ENCODE measurements around the gene ZFYVE9.
A peak's percentile ranks its signal among the peaks of the same experiment; 100 is the strongest.

Gene ZFYVE9

DNA sequence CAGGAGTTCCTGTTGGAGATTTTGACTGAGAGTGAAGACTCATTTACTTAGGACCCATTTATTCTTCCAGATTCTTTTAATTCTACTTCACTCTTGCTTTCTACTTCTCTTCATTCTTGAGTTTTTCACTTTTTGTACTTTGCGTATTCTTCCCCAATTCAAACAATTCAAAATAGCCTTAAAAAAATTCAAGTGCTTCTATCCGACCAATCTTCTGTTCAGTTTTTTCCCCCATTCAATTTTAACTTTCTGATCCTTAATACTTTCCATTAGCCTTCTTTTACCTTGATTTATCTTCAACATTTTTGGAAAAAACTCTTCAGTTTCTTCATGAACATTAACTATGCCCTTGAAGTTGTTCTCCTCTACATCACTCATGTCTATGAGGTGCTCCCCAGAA, 21.1 kb downstream of the ZFYVE9 start:
- Histone ChIP-seq H3K4me1 (ENCODE audit: control insufficient read depth, insufficient read depth, low read length) (no peaks in the 10 kb centered on the region), H3K4me3 (ENCODE audit: low read depth, low read length) (no peak overlapping the region), H3K27ac (ENCODE audit: extremely low read depth, low read depth, low read length) (no peak overlapping the region), H3K36me3 (ENCODE audit: control insufficient read depth in 2 of 2, insufficient read depth in 1 of 2, low read length in 2 of 2) (no peaks in the 10 kb centered on the region), H3K9me3 (ENCODE audit: control insufficient read depth, insufficient read depth, low read depth, low read length) (no peaks in the 10 kb centered on the region)
- TF ChIP-seq ZNF548 (tag by site-specific recombination; IDR thresholded peaks at IDR 0.05) (no peak), KLF1 (tag by site-specific recombination; IDR thresholded peaks at IDR 0.05) (no peak), PRDM1 (tag by site-specific recombination; IDR thresholded peaks at IDR 0.05) (peak; percentile 92), ZNF404 (tag by site-specific recombination; IDR thresholded peaks at IDR 0.05) (no peak), ZNF623 (tag by site-specific recombination; IDR thresholded peaks at IDR 0.05) (no peak)
- TF ChIP-seq, protein P1, sequence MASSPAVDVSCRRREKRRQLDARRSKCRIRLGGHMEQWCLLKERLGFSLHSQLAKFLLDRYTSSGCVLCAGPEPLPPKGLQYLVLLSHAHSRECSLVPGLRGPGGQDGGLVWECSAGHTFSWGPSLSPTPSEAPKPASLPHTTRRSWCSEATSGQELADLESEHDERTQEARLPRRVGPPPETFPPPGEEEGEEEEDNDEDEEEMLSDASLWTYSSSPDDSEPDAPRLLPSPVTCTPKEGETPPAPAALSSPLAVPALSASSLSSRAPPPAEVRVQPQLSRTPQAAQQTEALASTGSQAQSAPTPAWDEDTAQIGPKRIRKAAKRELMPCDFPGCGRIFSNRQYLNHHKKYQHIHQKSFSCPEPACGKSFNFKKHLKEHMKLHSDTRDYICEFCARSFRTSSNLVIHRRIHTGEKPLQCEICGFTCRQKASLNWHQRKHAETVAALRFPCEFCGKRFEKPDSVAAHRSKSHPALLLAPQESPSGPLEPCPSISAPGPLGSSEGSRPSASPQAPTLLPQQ (tag by site-specific recombination; IDR thresholded peaks at IDR 0.05): no peak
- TF ChIP-seq, protein P2, sequence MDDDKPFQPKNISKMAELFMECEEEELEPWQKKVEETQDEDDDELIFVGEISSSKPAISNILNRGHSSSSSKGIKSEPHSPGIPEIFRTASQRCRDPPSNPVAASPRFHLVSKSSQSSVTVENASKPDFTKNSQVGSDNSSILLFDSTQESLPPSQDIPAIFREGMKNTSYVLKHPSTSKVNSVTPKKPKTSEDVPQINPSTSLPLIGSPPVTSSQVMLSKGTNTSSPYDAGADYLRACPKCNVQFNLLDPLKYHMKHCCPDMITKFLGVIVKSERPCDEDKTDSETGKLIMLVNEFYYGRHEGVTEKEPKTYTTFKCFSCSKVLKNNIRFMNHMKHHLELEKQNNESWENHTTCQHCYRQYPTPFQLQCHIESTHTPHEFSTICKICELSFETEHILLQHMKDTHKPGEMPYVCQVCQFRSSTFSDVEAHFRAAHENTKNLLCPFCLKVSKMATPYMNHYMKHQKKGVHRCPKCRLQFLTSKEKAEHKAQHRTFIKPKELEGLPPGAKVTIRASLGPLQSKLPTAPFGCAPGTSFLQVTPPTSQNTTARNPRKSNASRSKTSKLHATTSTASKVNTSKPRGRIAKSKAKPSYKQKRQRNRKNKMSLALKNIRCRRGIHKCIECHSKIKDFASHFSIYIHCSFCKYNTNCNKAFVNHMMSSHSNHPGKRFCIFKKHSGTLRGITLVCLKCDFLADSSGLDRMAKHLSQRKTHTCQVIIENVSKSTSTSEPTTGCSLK (tag by site-specific recombination; IDR thresholded peaks at IDR 0.05): no peak
- POLR2A ChIA-PET: no interaction called here
- CTCF ChIA-PET: no interaction called here

- ChIA-PET POLR2A (interaction anchor here (0.6 kb wide), 1 partner anchor 13 kb away, joined by 3 read pairs; no protein-coding TSS in a partner anchor), CTCF (no interaction called here)
- Histone ChIP-seq H3K4me3 (ENCODE audit: low read depth, low read length) (no peak overlapping the region), H3K9me3 (ENCODE audit: control insufficient read depth, insufficient read depth, low read depth, low read length) (no peaks in the 10 kb centered on the region), H3K36me3 (ENCODE audit: control insufficient read depth in 2 of 2, insufficient read depth in 1 of 2, low read length in 2 of 2) (no peaks in the 10 kb centered on the region), H3K4me1 (ENCODE audit: control insufficient read depth, insufficient read depth, low read length) (no peaks in the 10 kb centered on the region), H3K27ac (ENCODE audit: extremely low read depth, low read depth, low read length) (no peak overlapping the region)
- TF ChIP-seq ZNF366 (tag by site-specific recombination; conservative IDR thresholded peaks at IDR 0.05) (peak; percentile 54), ZNF398 (tag by site-specific recombination; IDR thresholded peaks at IDR 0.05) (no peak), ZNF18 (tag by site-specific recombination; IDR thresholded peaks at IDR 0.05) (no peak)
Measured at GRCh38 chr1:52164604-52165003, 22.7 kb downstream of the ZFYVE9 start.

DNA sequence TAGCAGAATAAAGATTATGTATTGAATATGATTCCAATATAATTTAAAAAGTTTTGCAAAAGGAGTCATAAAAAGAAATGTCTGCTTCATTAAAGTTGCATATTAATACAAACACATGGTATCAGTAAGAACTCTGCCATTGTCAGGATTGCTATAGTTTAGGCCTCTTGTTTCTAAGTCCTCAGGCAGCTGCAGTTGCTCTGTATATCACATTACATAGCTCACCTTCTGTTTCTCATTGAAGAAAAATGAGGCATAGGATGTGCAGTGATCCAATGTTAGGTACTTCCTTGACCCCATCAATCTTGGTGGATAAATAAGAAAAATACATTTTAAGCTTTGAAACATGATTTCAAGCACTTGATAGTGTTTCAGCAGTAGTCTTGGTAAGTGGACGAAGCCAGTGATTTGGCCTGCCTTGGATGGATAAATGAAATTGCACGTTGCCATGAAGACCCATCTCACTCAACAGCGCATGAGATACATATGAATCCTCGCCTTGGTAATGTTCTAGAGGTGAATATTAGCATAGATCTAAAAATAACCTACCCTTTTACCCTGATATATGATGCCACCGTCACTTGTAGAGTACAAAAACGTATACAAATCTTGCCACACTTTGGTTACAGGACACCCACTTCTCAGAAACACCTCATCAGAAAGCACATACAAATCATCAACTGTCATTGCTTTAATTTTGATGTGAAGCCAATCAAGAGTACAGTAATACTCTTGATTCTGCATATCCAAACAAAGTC, 25.3 kb downstream of the ZFYVE9 start:
- no peak overlapping the region for H3K27ac ChIP-seq (ENCODE audit: extremely low read depth, low read depth, low read length)
- H3K36me3 ChIP-seq (ENCODE audit: control insufficient read depth in 2 of 2, insufficient read depth in 1 of 2, low read length in 2 of 2): no peaks in the 10 kb centered on the region
- ChIA-PET CTCF (interaction anchor here (0.6 kb wide), 1 partner anchor 37 kb away, joined by 3 read pairs; no protein-coding TSS in a partner anchor), POLR2A (no interaction called here)
- no peak overlapping the region for H3K4me3 ChIP-seq (ENCODE audit: low read depth, low read length)
- H3K9me3 ChIP-seq (ENCODE audit: control insufficient read depth, insufficient read depth, low read depth, low read length): no peaks in the 10 kb centered on the region
- no peaks in the 10 kb centered on the region for H3K4me1 ChIP-seq (ENCODE audit: control insufficient read depth, insufficient read depth, low read length)
- TF ChIP-seq GLIS2 (tag by site-specific recombination; IDR thresholded peaks at IDR 0.05): no peak
- TF ChIP-seq, protein P3, sequence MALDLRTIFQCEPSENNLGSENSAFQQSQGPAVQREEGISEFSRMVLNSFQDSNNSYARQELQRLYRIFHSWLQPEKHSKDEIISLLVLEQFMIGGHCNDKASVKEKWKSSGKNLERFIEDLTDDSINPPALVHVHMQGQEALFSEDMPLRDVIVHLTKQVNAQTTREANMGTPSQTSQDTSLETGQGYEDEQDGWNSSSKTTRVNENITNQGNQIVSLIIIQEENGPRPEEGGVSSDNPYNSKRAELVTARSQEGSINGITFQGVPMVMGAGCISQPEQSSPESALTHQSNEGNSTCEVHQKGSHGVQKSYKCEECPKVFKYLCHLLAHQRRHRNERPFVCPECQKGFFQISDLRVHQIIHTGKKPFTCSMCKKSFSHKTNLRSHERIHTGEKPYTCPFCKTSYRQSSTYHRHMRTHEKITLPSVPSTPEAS (tag by site-specific recombination; IDR thresholded peaks at IDR 0.05): no peak
- no peak for TF ChIP-seq OSR2 (tag by site-specific recombination; IDR thresholded peaks at IDR 0.05)
- TF ChIP-seq ZBTB49 (tag by site-specific recombination; IDR thresholded peaks at IDR 0.05; ENCODE audit: low read depth): no peak
- no peak for TF ChIP-seq ZNF677 (tag by site-specific recombination; IDR thresholded peaks at IDR 0.05)
- no peak for TF ChIP-seq ZNF747 (tag by site-specific recombination; IDR thresholded peaks at IDR 0.05)
- TF ChIP-seq BCL11B (tag by site-specific recombination; IDR thresholded peaks at IDR 0.05; ENCODE audit: low read depth): no peak
- TF ChIP-seq, protein P1 (tag by site-specific recombination; IDR thresholded peaks at IDR 0.05): no peak
- no peak for TF ChIP-seq ZNF768 (tag by site-specific recombination; IDR thresholded peaks at IDR 0.05)

All from HEK293 (cell line).